ENCODE data around the gene SLC1A4. TPM values are rescaled to one million over a fixed set of nuclear protein-coding genes. Genes with fewer than 3 reads are reported as not detected.

SLC1A4 gene
- total RNA-seq, 1 experiment from 2014 or later = 35.0 TPM

DNA sequence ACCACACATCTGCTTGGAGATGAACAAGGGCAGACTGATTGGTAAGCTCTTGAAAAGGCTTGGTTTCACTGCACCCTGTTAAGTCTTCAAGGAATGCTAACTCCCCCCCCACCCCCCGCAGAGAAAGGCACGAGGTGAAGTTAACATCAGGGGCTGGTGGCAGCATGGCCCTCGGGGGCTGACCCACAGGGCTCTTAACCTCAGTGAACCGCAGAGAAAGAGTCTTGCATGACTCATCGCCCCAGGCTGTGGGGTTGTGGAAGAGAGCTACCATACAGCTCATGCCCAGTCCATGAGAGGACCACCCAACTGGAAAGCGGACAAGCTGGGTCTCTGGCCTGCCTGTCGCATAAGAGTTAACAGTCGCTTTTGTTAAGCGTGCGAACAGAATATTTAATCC lies 56.5 kb downstream of the SLC1A4 start:
- no peak for DNase-seq
- no peaks in the 10 kb centered on the region for H3K4me1 ChIP-seq
- H3K27me3 Mint-ChIP-seq (ENCODE audit: insufficient read depth, unreplicated experiment) = no peaks in the 10 kb centered on the region
- peaks cover 6% of the 10 kb centered on the region for H3K36me3 Mint-ChIP-seq (ENCODE audit: insufficient read depth, unreplicated experiment)
- no peaks in the 10 kb centered on the region for H3K36me3 ChIP-seq (ENCODE audit: control insufficient read depth, insufficient read depth, low read length)
- intact Hi-C loops (cut with micrococcal nuclease; ENCODE audit: unreplicated experiment) = no loop called here
- BruUV-seq (replicated peaks) = no TSS peak
- H3K4me3 ChIP-seq (ENCODE audit: low read depth, low read length) = no peak overlapping the region
- H3K27ac Mint-ChIP-seq (ENCODE audit: unreplicated experiment) = no peak overlapping the region
- H3K9me3 ChIP-seq = peaks cover 7% of the 10 kb centered on the region; the same call in 1 of the 2 replicates
- no peak overlapping the region for H3K4me3 Mint-ChIP-seq (ENCODE audit: unreplicated experiment)
- ChIA-PET POLR2A (no interaction called here), CTCF (interaction anchor here (0.6 kb wide), 2 partner anchors 56 to 105 kb away, joined by 3 to 4 read pairs; no protein-coding TSS in a partner anchor)
- no peak for TF ChIP-seq CTCF (IDR thresholded peaks at IDR 0.05; ENCODE audit: insufficient read depth in 1 of 2, low read depth in 1 of 2, low read length in 1 of 2, severe bottlenecking in 1 of 2, unreplicated experiment in 1 of 2)
- H3K27me3 ChIP-seq (replicated peaks; ENCODE audit: control insufficient read depth, insufficient read depth, low read length) = no peaks in the 10 kb centered on the region
- no peaks in the 10 kb centered on the region for H3K4me1 Mint-ChIP-seq (ENCODE audit: low read depth, unreplicated experiment)
- peaks cover 30% of the 10 kb centered on the region for H3K9me3 Mint-ChIP-seq (ENCODE audit: unreplicated experiment)

DNA sequence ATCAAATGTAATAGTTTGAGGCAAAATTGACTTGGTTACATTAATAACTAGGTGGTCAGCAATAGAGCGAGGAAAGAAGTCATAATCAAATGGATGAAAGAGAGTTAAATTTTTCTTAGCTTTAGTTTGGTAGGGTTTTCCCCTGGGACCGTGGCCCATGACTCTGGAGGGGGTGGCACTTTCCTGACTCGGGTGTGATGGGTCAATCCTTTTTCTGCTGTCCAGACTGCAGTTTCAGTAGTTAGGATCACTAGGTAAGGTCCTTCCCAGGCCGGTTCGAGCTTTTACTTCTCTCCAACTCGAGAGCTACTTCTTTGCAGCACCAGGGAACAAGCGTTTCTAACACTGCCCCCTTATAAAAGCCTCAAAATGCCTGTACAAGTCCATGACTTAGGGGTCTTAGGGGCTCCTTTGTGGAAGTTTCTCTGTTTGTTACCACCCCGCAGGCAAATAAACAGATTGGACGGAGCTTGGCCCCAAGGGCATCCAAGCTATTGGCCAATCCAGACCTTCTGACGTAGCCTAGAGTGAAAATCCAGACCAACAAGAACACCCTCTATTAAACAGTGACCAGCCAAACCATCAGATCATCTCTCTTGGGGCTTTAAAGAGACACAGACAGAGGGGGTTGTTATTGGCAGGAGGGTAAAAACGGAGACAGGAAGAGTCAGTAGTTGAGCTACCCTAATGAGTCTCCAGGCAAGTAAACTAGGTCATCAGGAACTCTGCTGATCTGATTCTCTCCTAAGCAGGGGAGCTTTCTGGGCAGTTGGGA lies 57.6 kb downstream of the SLC1A4 start:
- Mint-ChIP-seq H3K27ac (ENCODE audit: unreplicated experiment) (no peak overlapping the region), H3K4me1 (ENCODE audit: low read depth, unreplicated experiment) (no peaks in the 10 kb centered on the region), H3K36me3 (ENCODE audit: insufficient read depth, unreplicated experiment) (peaks cover 6% of the 10 kb centered on the region), H3K9me3 (ENCODE audit: unreplicated experiment) (peaks cover 30% of the 10 kb centered on the region), H3K27me3 (ENCODE audit: insufficient read depth, unreplicated experiment) (no peaks in the 10 kb centered on the region), H3K4me3 (ENCODE audit: unreplicated experiment) (no peak overlapping the region)
- no peak for DNase-seq
- intact Hi-C loops (cut with micrococcal nuclease; ENCODE audit: unreplicated experiment) = no loop called here
- Histone ChIP-seq H3K9me3 (peaks cover 7% of the 10 kb centered on the region; the same call in 1 of the 2 replicates), H3K4me1 (no peaks in the 10 kb centered on the region), H3K36me3 (ENCODE audit: control insufficient read depth, insufficient read depth, low read length) (no peaks in the 10 kb centered on the region), H3K27me3 (replicated peaks; ENCODE audit: control insufficient read depth, insufficient read depth, low read length) (no peaks in the 10 kb centered on the region), H3K4me3 (ENCODE audit: low read depth, low read length) (no peak overlapping the region)
- BruUV-seq (replicated peaks) = no TSS peak
- ChIA-PET POLR2A (no interaction called here), CTCF (interaction anchor here (0.6 kb wide), 1 partner anchor 140 kb away, joined by 3 read pairs; no protein-coding TSS in a partner anchor)
- no peak for TF ChIP-seq CTCF (IDR thresholded peaks at IDR 0.05; ENCODE audit: insufficient read depth in 1 of 2, low read depth in 1 of 2, low read length in 1 of 2, severe bottlenecking in 1 of 2, unreplicated experiment in 1 of 2)

DNA sequence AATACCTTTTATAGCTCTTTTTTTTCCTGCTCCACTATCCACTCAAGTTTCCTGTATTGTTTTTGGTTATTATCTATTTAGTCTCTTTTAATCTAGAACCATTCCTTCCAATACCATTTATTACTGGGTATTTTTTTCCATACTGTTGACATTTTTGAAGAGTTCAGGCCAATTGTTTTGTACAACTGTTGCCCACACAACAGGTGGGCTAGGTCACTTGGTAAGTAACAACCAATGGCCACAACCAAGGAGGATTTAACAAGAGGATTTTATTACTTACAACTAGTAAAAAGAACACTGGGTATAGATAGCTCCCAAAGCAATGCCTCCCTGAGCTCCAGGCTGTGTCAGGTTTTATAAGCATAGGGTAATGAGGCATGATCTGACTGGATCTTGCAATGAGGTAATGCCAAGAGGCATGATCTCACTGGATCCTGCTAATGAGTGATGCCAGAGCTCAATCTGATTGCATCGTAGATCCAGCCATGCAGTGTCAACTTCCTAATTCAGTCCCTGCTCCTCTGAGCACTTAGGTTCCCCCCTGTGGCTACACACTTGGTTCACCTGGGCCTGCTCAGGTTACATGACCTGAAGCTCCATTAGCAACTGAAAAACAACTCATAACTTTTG lies 59.9 kb downstream of the SLC1A4 start:
- Histone ChIP-seq H3K9me3 (peaks cover 2% of the 10 kb centered on the region; the same call in 1 of the 2 replicates), H3K36me3 (ENCODE audit: control insufficient read depth, insufficient read depth, low read length) (no peaks in the 10 kb centered on the region), H3K27me3 (replicated peaks; ENCODE audit: control insufficient read depth, insufficient read depth, low read length) (no peaks in the 10 kb centered on the region), H3K4me3 (ENCODE audit: low read depth, low read length) (no peak overlapping the region), H3K4me1 (no peaks in the 10 kb centered on the region)
- TF ChIP-seq CTCF (IDR thresholded peaks at IDR 0.05; ENCODE audit: insufficient read depth in 1 of 2, low read depth in 1 of 2, low read length in 1 of 2, severe bottlenecking in 1 of 2, unreplicated experiment in 1 of 2) = no peak
- peak in 1 of 2 experiments; percentile 22 for DNase-seq
- Mint-ChIP-seq H3K4me3 (ENCODE audit: unreplicated experiment) (no peak overlapping the region), H3K36me3 (ENCODE audit: insufficient read depth, unreplicated experiment) (peaks cover 5% of the 10 kb centered on the region), H3K27ac (ENCODE audit: unreplicated experiment) (peak overlapping the region; percentile 8), H3K27me3 (ENCODE audit: insufficient read depth, unreplicated experiment) (no peaks in the 10 kb centered on the region), H3K9me3 (ENCODE audit: unreplicated experiment) (peaks cover 26% of the 10 kb centered on the region), H3K4me1 (ENCODE audit: low read depth, unreplicated experiment) (no peaks in the 10 kb centered on the region)
- POLR2A ChIA-PET = no interaction called here
- no TSS peak for BruUV-seq (replicated peaks)
- CTCF ChIA-PET = no interaction called here
- intact Hi-C loops (cut with micrococcal nuclease; ENCODE audit: unreplicated experiment) = no loop called here

All from Caco-2 (cell line).